Measurements from ENCODE around the gene LEKR1.

LEKR1 gene

GRCh38 chr3:157046520-157046919 lies 220.4 kb downstream of the LEKR1 start:
- Histone ChIP-seq H3K9me3 (ENCODE audit: insufficient read depth, low read depth, low read length) (no peaks in the 10 kb centered on the region), H2AFZ (ENCODE audit: insufficient read depth, low read length, poor library complexity) (no peak overlapping the region), H4K91ac (ENCODE audit: low read depth, low read length) (no peak overlapping the region), H3K27ac (ENCODE audit: low read depth, low read length) (no peak overlapping the region), H4K8ac (ENCODE audit: low read depth, low read length) (no peak overlapping the region), H3K4me2 (ENCODE audit: low read length) (no peak overlapping the region), H2BK5ac (ENCODE audit: low read depth, low read length, poor library complexity) (no peak overlapping the region), H3K36me3 (ENCODE audit: control insufficient read depth in 1 of 2, insufficient read depth in 2 of 2, low read length in 2 of 2) (no peaks in the 10 kb centered on the region), H2BK12ac (ENCODE audit: low read length) (no peak overlapping the region), H3K79me1 (ENCODE audit: low read length) (no peaks in the 10 kb centered on the region), H3K79me2 (ENCODE audit: control insufficient read depth, insufficient read depth, low read length, poor library complexity) (no peaks in the 10 kb centered on the region), H3K14ac (ENCODE audit: low read length) (no peak overlapping the region), H3K27me3 (ENCODE audit: insufficient read depth, low read length) (no peaks in the 10 kb centered on the region), H3K18ac (ENCODE audit: low read length) (no peak overlapping the region), H3K4ac (ENCODE audit: low read depth, low read length) (no peak overlapping the region), H3K9ac (ENCODE audit: low read length) (no peak overlapping the region), H3K23ac (ENCODE audit: low read length) (no peak overlapping the region), H4K12ac (ENCODE audit: low read depth, low read length) (no peak overlapping the region), H2BK120ac (ENCODE audit: insufficient read depth, low read length, poor library complexity) (no peak overlapping the region), H2AK5ac (ENCODE audit: low read length) (no peak overlapping the region), H3K4me3 (ENCODE audit: low read depth, low read length) (no peak overlapping the region), H3K4me1 (ENCODE audit: control insufficient read depth in 1 of 2, insufficient read depth in 2 of 2, low read length in 2 of 2) (no peaks in the 10 kb centered on the region)
- no peak for DNase-seq
- WGBS (ENCODE audit: extremely low coverage, insufficient coverage, insufficient read length) = no CpG with 5 or more reads among the region's 1 CpG

DNA sequence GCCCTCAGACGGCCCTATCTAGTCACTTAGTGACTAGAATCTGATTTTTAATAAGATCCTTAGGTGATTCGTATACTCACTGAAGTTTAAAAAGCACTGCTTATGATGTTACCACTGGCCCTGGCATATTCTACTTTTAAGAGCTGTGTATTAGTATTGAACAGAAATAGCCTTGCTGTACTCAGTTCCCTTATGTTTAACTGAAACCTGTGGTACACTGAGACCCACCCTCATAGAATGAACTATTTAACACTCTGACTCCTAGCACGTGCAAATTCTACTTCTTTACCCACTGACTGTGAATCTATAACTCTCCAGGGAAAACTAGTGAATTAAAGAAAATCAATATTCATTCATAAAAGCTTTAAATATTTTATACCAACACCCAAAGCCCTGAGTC lies 224.9 kb downstream of the LEKR1 start:
- Histone ChIP-seq H2BK12ac (ENCODE audit: low read length) (no peak overlapping the region), H3K9me3 (ENCODE audit: insufficient read depth, low read depth, low read length) (no peaks in the 10 kb centered on the region), H3K79me1 (ENCODE audit: low read length) (no peaks in the 10 kb centered on the region), H3K4me1 (ENCODE audit: control insufficient read depth in 1 of 2, insufficient read depth in 2 of 2, low read length in 2 of 2) (no peaks in the 10 kb centered on the region), H3K18ac (ENCODE audit: low read length) (no peak overlapping the region), H3K4me2 (ENCODE audit: low read length) (no peak overlapping the region), H3K23ac (ENCODE audit: low read length) (no peak overlapping the region), H2BK120ac (ENCODE audit: insufficient read depth, low read length, poor library complexity) (no peak overlapping the region), H2AK5ac (ENCODE audit: low read length) (no peak overlapping the region), H2BK5ac (ENCODE audit: low read depth, low read length, poor library complexity) (no peak overlapping the region), H3K4ac (ENCODE audit: low read depth, low read length) (no peak overlapping the region), H3K4me3 (ENCODE audit: low read depth, low read length) (no peak overlapping the region), H4K91ac (ENCODE audit: low read depth, low read length) (no peak overlapping the region), H4K8ac (ENCODE audit: low read depth, low read length) (no peak overlapping the region), H3K14ac (ENCODE audit: low read length) (no peak overlapping the region), H2AFZ (ENCODE audit: insufficient read depth, low read length, poor library complexity) (no peak overlapping the region), H3K36me3 (ENCODE audit: control insufficient read depth in 1 of 2, insufficient read depth in 2 of 2, low read length in 2 of 2) (no peaks in the 10 kb centered on the region), H3K9ac (ENCODE audit: low read length) (no peak overlapping the region), H3K27me3 (ENCODE audit: insufficient read depth, low read length) (no peaks in the 10 kb centered on the region), H3K79me2 (ENCODE audit: control insufficient read depth, insufficient read depth, low read length, poor library complexity) (no peaks in the 10 kb centered on the region), H3K27ac (ENCODE audit: low read depth, low read length) (no peak overlapping the region), H4K12ac (ENCODE audit: low read depth, low read length) (no peak overlapping the region)
- DNase-seq = no peak
- WGBS (ENCODE audit: extremely low coverage, insufficient coverage, insufficient read length) = no CpG with 5 or more reads among the region's 3 CpGs

DNA sequence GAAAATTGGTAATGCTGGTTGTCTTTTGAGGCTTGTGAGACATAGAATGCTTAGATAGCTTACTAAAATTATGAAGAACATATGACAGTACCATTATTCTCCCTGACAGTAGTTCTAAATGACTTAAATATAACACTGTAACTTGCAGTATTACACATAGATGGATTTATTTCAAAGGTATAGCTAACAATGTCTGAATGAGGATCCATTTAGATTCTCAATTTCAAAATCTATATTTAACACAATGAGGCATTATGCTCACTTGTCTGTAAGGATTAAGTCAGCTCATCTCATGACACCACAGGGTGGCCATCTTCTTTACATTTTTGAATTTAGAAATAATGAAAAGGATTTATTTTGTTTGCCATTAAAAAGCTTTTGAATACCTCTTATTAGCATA lies 225.4 kb downstream of the LEKR1 start:
- H2AFZ ChIP-seq (ENCODE audit: insufficient read depth, low read length, poor library complexity) = no peak overlapping the region
- no peaks in the 10 kb centered on the region for H3K36me3 ChIP-seq (ENCODE audit: control insufficient read depth in 1 of 2, insufficient read depth in 2 of 2, low read length in 2 of 2)
- H3K4me1 ChIP-seq (ENCODE audit: control insufficient read depth in 1 of 2, insufficient read depth in 2 of 2, low read length in 2 of 2) = no peaks in the 10 kb centered on the region
- no peak for DNase-seq
- no peaks in the 10 kb centered on the region for H3K9me3 ChIP-seq (ENCODE audit: insufficient read depth, low read depth, low read length)
- H3K23ac ChIP-seq (ENCODE audit: low read length) = no peak overlapping the region
- H3K4ac ChIP-seq (ENCODE audit: low read depth, low read length) = no peak overlapping the region
- H3K27ac ChIP-seq (ENCODE audit: low read depth, low read length) = no peak overlapping the region
- no peak overlapping the region for H3K4me3 ChIP-seq (ENCODE audit: low read depth, low read length)
- no peak overlapping the region for H4K8ac ChIP-seq (ENCODE audit: low read depth, low read length)
- H3K14ac ChIP-seq (ENCODE audit: low read length) = no peak overlapping the region
- no peak overlapping the region for H2BK5ac ChIP-seq (ENCODE audit: low read depth, low read length, poor library complexity)
- no peak overlapping the region for H3K4me2 ChIP-seq (ENCODE audit: low read length)
- no peak overlapping the region for H2BK120ac ChIP-seq (ENCODE audit: insufficient read depth, low read length, poor library complexity)
- H2AK5ac ChIP-seq (ENCODE audit: low read length) = no peak overlapping the region
- no peak overlapping the region for H3K18ac ChIP-seq (ENCODE audit: low read length)
- H3K27me3 ChIP-seq (ENCODE audit: insufficient read depth, low read length) = no peaks in the 10 kb centered on the region
- H3K79me1 ChIP-seq (ENCODE audit: low read length) = no peaks in the 10 kb centered on the region
- H3K79me2 ChIP-seq (ENCODE audit: control insufficient read depth, insufficient read depth, low read length, poor library complexity) = no peaks in the 10 kb centered on the region
- H4K91ac ChIP-seq (ENCODE audit: low read depth, low read length) = no peak overlapping the region
- H4K12ac ChIP-seq (ENCODE audit: low read depth, low read length) = no peak overlapping the region
- H2BK12ac ChIP-seq (ENCODE audit: low read length) = no peak overlapping the region
- H3K9ac ChIP-seq (ENCODE audit: low read length) = no peak overlapping the region

DNA sequence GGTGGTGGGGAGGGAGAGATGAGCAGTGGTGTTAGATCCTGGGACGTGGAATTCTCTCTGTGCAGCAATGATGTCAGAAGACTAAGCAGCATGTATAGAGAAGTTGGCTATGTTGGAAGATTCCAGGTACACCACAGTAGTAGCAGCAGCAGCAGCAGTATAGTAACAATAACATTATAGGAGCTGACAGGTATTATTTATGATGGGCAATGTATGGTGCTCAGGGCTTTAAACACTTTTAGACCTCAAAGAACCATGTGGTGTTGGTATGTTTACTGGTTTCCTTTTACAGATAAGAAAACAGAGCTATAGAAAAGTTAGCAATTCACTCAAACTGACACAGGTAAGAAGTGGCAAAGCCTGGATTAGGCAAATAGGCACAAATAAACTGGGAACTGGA lies 229.9 kb downstream of the LEKR1 start:
- Histone ChIP-seq H3K27me3 (ENCODE audit: insufficient read depth, low read length) (no peaks in the 10 kb centered on the region), H3K79me2 (ENCODE audit: control insufficient read depth, insufficient read depth, low read length, poor library complexity) (no peaks in the 10 kb centered on the region), H4K91ac (ENCODE audit: low read depth, low read length) (no peak overlapping the region), H2AK5ac (ENCODE audit: low read length) (no peak overlapping the region), H3K4me1 (ENCODE audit: control insufficient read depth in 1 of 2, insufficient read depth in 2 of 2, low read length in 2 of 2) (no peaks in the 10 kb centered on the region), H2AFZ (ENCODE audit: insufficient read depth, low read length, poor library complexity) (no peak overlapping the region), H4K8ac (ENCODE audit: low read depth, low read length) (no peak overlapping the region), H3K18ac (ENCODE audit: low read length) (no peak overlapping the region), H2BK12ac (ENCODE audit: low read length) (no peak overlapping the region), H3K4me2 (ENCODE audit: low read length) (no peak overlapping the region), H3K14ac (ENCODE audit: low read length) (no peak overlapping the region), H2BK120ac (ENCODE audit: insufficient read depth, low read length, poor library complexity) (no peak overlapping the region), H3K9ac (ENCODE audit: low read length) (no peak overlapping the region), H3K27ac (ENCODE audit: low read depth, low read length) (no peak overlapping the region), H3K9me3 (ENCODE audit: insufficient read depth, low read depth, low read length) (no peaks in the 10 kb centered on the region), H3K4me3 (ENCODE audit: low read depth, low read length) (no peak overlapping the region), H3K4ac (ENCODE audit: low read depth, low read length) (no peak overlapping the region), H3K79me1 (ENCODE audit: low read length) (no peaks in the 10 kb centered on the region), H3K36me3 (ENCODE audit: control insufficient read depth in 1 of 2, insufficient read depth in 2 of 2, low read length in 2 of 2) (no peaks in the 10 kb centered on the region), H4K12ac (ENCODE audit: low read depth, low read length) (no peak overlapping the region), H2BK5ac (ENCODE audit: low read depth, low read length, poor library complexity) (no peak overlapping the region), H3K23ac (ENCODE audit: low read length) (no peak overlapping the region)
- no CpG with 5 or more reads among the region's 1 CpG for WGBS (ENCODE audit: extremely low coverage, insufficient coverage, insufficient read length)
- DNase-seq = no peak

Data from trophoblast cell (in vitro differentiated cells and primary cell).